Endodermal cell (in vitro differentiated cells): Measurements from ENCODE around the gene PSMB11. TPM values are rescaled to one million over a fixed set of nuclear protein-coding genes. Genes with fewer than 3 reads are reported as not detected.
A peak's percentile ranks its signal among the peaks of the same experiment; 100 is the strongest.

ENCODE experiments used
- DNase-seq: peaks from one replicate; pipeline ENCODE4 v3.0.0-alpha.2; 2017
- H3K27ac ChIP-seq: 2 replicates; pipeline ENCODE4 v1.5.1; 2013; ENCODE audit warnings: mild to moderate bottlenecking, low read depth, low read length, moderate library complexity
- H3K27me3 ChIP-seq: 2 replicates; pipeline ENCODE4 v1.6.1; 2013; ENCODE audit warnings: mild to moderate bottlenecking, low read length, moderate library complexity; ENCODE audit not compliant: insufficient read depth, control insufficient read depth, poor library complexity, severe bottlenecking
- H3K36me3 ChIP-seq: 2 replicates; pipeline ENCODE4 v1.7.0; 2013; ENCODE audit warnings: mild to moderate bottlenecking, low read length, moderate library complexity; ENCODE audit not compliant: control insufficient read depth, insufficient read depth
- H3K4me1 ChIP-seq: one replicate; pipeline ENCODE4 v1.7.0; 2013; ENCODE audit warnings: low read length; ENCODE audit not compliant: control insufficient read depth, insufficient read depth
- H3K4me3 ChIP-seq: 2 replicates; pipeline ENCODE4 v1.5.1; 2013; ENCODE audit warnings: mild to moderate bottlenecking, low read length, moderate library complexity
- H3K9ac ChIP-seq: 2 replicates; pipeline ENCODE4 v1.6.1; 2013; ENCODE audit warnings: mild to moderate bottlenecking, low read length, moderate library complexity; ENCODE audit not compliant: poor library complexity, severe bottlenecking; ENCODE audit errors: extremely low read depth
- H3K9me3 ChIP-seq: 2 replicates; pipeline ENCODE4 v1.6.1; 2013; ENCODE audit warnings: mild to moderate bottlenecking, low read length, moderate library complexity; ENCODE audit not compliant: control insufficient read depth
- H3K27ac Mint-ChIP-seq: 2 replicates; pipeline ENCODE4 v1.8.0; 2020; ENCODE audit warnings: mixed read lengths
- H3K27me3 Mint-ChIP-seq: 2 replicates; pipeline ENCODE4 v1.8.0; 2021; ENCODE audit warnings: mild to moderate bottlenecking, mixed read lengths; ENCODE audit not compliant: insufficient read depth
- H3K36me3 Mint-ChIP-seq: 2 replicates; pipeline ENCODE4 v1.8.0; 2020; ENCODE audit warnings: low read depth, mixed read lengths
- H3K4me1 Mint-ChIP-seq: 2 replicates; pipeline ENCODE4 v1.8.0; 2020; ENCODE audit warnings: mixed read lengths
- H3K4me3 Mint-ChIP-seq: 2 replicates; pipeline ENCODE4 v1.8.0; 2020; ENCODE audit warnings: mild to moderate bottlenecking, moderate library complexity, mixed read lengths
- H3K9me3 Mint-ChIP-seq: 2 replicates; pipeline ENCODE4 v1.8.0; 2020; ENCODE audit warnings: mild to moderate bottlenecking, mixed read lengths
- CTCF ChIP-seq: fragments of 200-600 bp; sonication (generic); conservative IDR thresholded peaks from 2 replicates; pipeline ENCODE4 v1.5.0; 2021; ENCODE audit warnings: antibody characterized with exemption, mild to moderate bottlenecking
- WGBS, 2 experiments: methylation state at CpG; one replicate each; pipeline versions ENCODE4 v1.1.5 to v1.1.7; 2013; ENCODE audit warnings: missing lambda C conversion rate in 2 of 2, mixed read lengths in 1 of 2; ENCODE audit not compliant: insufficient coverage in 1 of 2, insufficient read length in 1 of 2; 5-methylcytosine and 5-hydroxymethylcytosine counted together
- total RNA-seq, 2 donors: library from RNA; stranded (reverse); fragmentation: NEBNext Ultra II Directional in 1 of 2; extraction: Animal tissue kit (Norgen Biotek cat#: 25700) in 1 of 2; gene quantifications; 2 replicates in 1 of 2; 3 replicates in 1 of 2; pipeline ENCODE4 v1.2.1, GENCODE V29; 2021

The PSMB11 gene
- total RNA-seq, 2 donors from 2014 or later, result not detected

GRCh38 chr14:23093526-23093925, 51.5 kb downstream of the PSMB11 start:
- no peak for DNase-seq
- Mint-ChIP-seq H3K4me1 (peaks cover 24% of the 10 kb centered on the region), H3K9me3 (no peaks in the 10 kb centered on the region), H3K4me3 (no peak overlapping the region), H3K27ac (no peak overlapping the region), H3K36me3 (peaks cover 53% of the 10 kb centered on the region), H3K27me3 (no peaks in the 10 kb centered on the region)
- Histone ChIP-seq H3K9ac (peak overlapping the region; percentile 93), H3K36me3 (peaks cover 72% of the 10 kb centered on the region), H3K27me3 (no peaks in the 10 kb centered on the region), H3K9me3 (no peaks in the 10 kb centered on the region), H3K4me3 (peak overlapping the region; percentile 94), H3K4me1 (peaks cover 3% of the 10 kb centered on the region), H3K27ac (no peak overlapping the region)
- TF ChIP-seq CTCF, result no peak
- 89 to 95% methylated on average over 1 to 2 of the region's 2 CpGs for WGBS, 2 experiments

Other genes starting within 250 kb of the PSMB11 start
- 10 to 100 TPM; 16.7 to 17.0 TPM for gene SLC7A7, start 226.8 kb upstream of the PSMB11 start, total RNA-seq
- 100 to 1,000 TPM; 192 to 204 TPM for gene MRPL52, start 212.3 kb upstream of the PSMB11 start, total RNA-seq
- gene MMP14, start 205.6 kb upstream of the PSMB11 start, total RNA-seq, result 100 to 1,000 TPM; 181 to 220 TPM
- gene LRP10, start 170.5 kb upstream of the PSMB11 start, total RNA-seq, result 10 to 100 TPM; 28.9 to 41.5 TPM
- 1 to 10 TPM in 1 of 2 donors, under 1 TPM in 1; 0.77 to 1.2 TPM for gene REM2, start 159.0 kb upstream of the PSMB11 start, total RNA-seq
- 10 to 100 TPM; 52.0 to 68.6 TPM for gene RBM23, start 123.1 kb upstream of the PSMB11 start, total RNA-seq
- gene PRMT5, start 112.8 kb upstream of the PSMB11 start, total RNA-seq, result 100 to 1,000 TPM; 111 to 112 TPM
- gene HAUS4, start 85.1 kb upstream of the PSMB11 start, total RNA-seq, result 10 to 100 TPM; 43.2 to 57.1 TPM
- gene AJUBA, start 59.7 kb upstream of the PSMB11 start, total RNA-seq, result 10 to 100 TPM; 34.2 to 51.4 TPM
- gene C14orf93, start 32.1 kb upstream of the PSMB11 start, total RNA-seq, result 1 to 10 TPM; 7.0 to 9.4 TPM
- 100 to 1,000 TPM; 227 to 257 TPM for gene PSMB5, start 7.3 kb upstream of the PSMB11 start, total RNA-seq
- 10 to 100 TPM; 16.9 to 17.2 TPM for gene CDH24, start 15.3 kb downstream of the PSMB11 start, total RNA-seq
- gene ACIN1, start 52.9 kb downstream of the PSMB11 start, total RNA-seq, result 100 to 1,000 TPM; 314 to 367 TPM
- 10 to 100 TPM; 76.7 to 82.9 TPM for gene C14orf119, start 53.3 kb downstream of the PSMB11 start, total RNA-seq
- gene CIROP, start 62.8 kb downstream of the PSMB11 start, total RNA-seq, result 1 to 10 TPM in 1 of 2 donors, under 1 TPM in 1; 0.64 to 1.4 TPM
- gene CEBPE, start 77.0 kb downstream of the PSMB11 start, total RNA-seq, result not detected
- 10 to 100 TPM; 47.6 to 48.9 TPM for gene SLC7A8, start 141.4 kb downstream of the PSMB11 start, total RNA-seq
- gene RNF212B, start 195.7 kb downstream of the PSMB11 start, total RNA-seq, result not detected
- gene HOMEZ, start 243.9 kb downstream of the PSMB11 start, total RNA-seq, result 10 to 100 TPM; 23.8 to 32.0 TPM